GM18873 (cell line): ENCODE data around the gene BAAT.
"Not testable (repeated sequence)": the region's sequence is repeated elsewhere in the genome, so short reads cannot be mapped to it uniquely, and the experiment has no call there.

Experiments
- ATAC-seq: cut with Tn5 transposase; IDR thresholded peaks from one replicate; pipeline ENCODE4 v1.9.1; 2021; ENCODE audit warnings: mild to moderate bottlenecking, moderate library complexity, moderate number of reproducible peaks; ENCODE audit not compliant: unreplicated experiment, low FRiP score

The BAAT gene

GRCh38 chr9:101366038-101366756 is 18.6 kb downstream of the BAAT start:
- ATAC-seq, result no peak

GRCh38 chr9:101365181-101365580 is 19.6 kb downstream of the BAAT start:
- ATAC-seq, result no peak

- no peak for ATAC-seq
These were observed 22.4 kb downstream of the BAAT start for GRCh38 chr9:101362450-101362849.

GRCh38 chr9:101360647-101361046 is 24.2 kb downstream of the BAAT start:
- ATAC-seq, result no peak

GRCh38 chr9:101359679-101360078 is 25.1 kb downstream of the BAAT start:
- ATAC-seq, result no peak

GRCh38 chr9:101356619-101357018 is 28.2 kb downstream of the BAAT start:
- no peak for ATAC-seq

GRCh38 chr9:101354765-101355708 is 29.8 kb downstream of the BAAT start:
- ATAC-seq, result no peak

GRCh38 chr9:101354143-101354764 is 30.6 kb downstream of the BAAT start:
- ATAC-seq, result no peak

GRCh38 chr9:101353683-101354082 is 31.1 kb downstream of the BAAT start:
- ATAC-seq, result no peak

- ATAC-seq, result no peak
These were observed 31.8 kb downstream of the BAAT start for GRCh38 chr9:101352892-101353463.

- no peak for ATAC-seq
These were observed 34.5 kb downstream of the BAAT start for GRCh38 chr9:101350285-101350684.

- no peak for ATAC-seq
These were observed 42.2 kb downstream of the BAAT start for GRCh38 chr9:101342595-101342994.

- ATAC-seq, result no peak
These were observed 42.8 kb downstream of the BAAT start for GRCh38 chr9:101341958-101342357.

GRCh38 chr9:101337237-101337636 is 47.6 kb downstream of the BAAT start:
- no peak for ATAC-seq

GRCh38 chr9:101336091-101336490 is 48.7 kb downstream of the BAAT start:
- no peak for ATAC-seq

- no peak for ATAC-seq
These were observed 50.7 kb downstream of the BAAT start for GRCh38 chr9:101333926-101334702.

GRCh38 chr9:101333490-101333889 is 51.3 kb downstream of the BAAT start:
- no peak for ATAC-seq

GRCh38 chr9:101332362-101332761 is 52.4 kb downstream of the BAAT start:
- ATAC-seq, result no peak

GRCh38 chr9:101327422-101327909 is 57.3 kb downstream of the BAAT start:
- not testable (repeated sequence) for ATAC-seq

GRCh38 chr9:101326501-101326900 is 58.3 kb downstream of the BAAT start:
- ATAC-seq, result no peak
